Measurements from ENCODE around the gene ZNF701. TPM values are rescaled to one million over a fixed set of nuclear protein-coding genes. Genes with fewer than 3 reads are reported as not detected.
"Not testable (repeated sequence)": the region's sequence is repeated elsewhere in the genome, so short reads cannot be mapped to it uniquely, and the experiment has no call there.

The ZNF701 gene
- total and polyA plus RNA-seq, 2 experiments from 2014 or later, result 11.0 to 13.5 TPM

DNA sequence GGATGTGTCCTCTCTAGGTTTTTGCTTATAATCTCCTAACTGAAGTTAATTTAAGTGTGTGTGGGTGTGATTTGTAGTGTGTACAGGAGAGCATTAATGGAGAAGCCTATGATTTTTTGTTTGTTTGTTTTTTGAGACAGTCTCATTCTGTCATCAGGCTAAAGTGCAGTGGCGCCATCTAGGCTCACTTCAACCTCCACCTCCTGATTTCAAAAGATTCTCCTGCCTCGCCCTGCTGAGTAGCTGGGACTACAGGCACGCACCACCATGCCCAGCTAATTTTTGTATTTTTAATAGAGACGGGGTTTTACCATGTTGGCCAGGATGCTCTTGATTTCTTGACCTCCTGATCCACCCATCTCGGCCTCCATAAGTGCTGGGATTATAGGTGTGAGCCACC, 20.6 kb downstream of the ZNF701 start:
- no peaks in the 10 kb centered on the region for H3K9me3 ChIP-seq (ENCODE audit: low read depth)
- H3K36me3 ChIP-seq, result no peaks in the 10 kb centered on the region
- DNase-seq (ENCODE audit: low read depth in 1 of 2, low spot score in 1 of 2), result no peak
- TF ChIP-seq, protein P1, sequence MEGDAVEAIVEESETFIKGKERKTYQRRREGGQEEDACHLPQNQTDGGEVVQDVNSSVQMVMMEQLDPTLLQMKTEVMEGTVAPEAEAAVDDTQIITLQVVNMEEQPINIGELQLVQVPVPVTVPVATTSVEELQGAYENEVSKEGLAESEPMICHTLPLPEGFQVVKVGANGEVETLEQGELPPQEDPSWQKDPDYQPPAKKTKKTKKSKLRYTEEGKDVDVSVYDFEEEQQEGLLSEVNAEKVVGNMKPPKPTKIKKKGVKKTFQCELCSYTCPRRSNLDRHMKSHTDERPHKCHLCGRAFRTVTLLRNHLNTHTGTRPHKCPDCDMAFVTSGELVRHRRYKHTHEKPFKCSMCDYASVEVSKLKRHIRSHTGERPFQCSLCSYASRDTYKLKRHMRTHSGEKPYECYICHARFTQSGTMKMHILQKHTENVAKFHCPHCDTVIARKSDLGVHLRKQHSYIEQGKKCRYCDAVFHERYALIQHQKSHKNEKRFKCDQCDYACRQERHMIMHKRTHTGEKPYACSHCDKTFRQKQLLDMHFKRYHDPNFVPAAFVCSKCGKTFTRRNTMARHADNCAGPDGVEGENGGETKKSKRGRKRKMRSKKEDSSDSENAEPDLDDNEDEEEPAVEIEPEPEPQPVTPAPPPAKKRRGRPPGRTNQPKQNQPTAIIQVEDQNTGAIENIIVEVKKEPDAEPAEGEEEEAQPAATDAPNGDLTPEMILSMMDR (IDR thresholded peaks at IDR 0.05; ENCODE audit: low read depth, low read length), result no peak
- H3K4me3 ChIP-seq, result no peak overlapping the region
- H3K27ac ChIP-seq, result no peak overlapping the region
- no peaks in the 10 kb centered on the region for H3K4me1 ChIP-seq (ENCODE audit: low read depth)
- H3K27me3 ChIP-seq, result no peaks in the 10 kb centered on the region

DNA sequence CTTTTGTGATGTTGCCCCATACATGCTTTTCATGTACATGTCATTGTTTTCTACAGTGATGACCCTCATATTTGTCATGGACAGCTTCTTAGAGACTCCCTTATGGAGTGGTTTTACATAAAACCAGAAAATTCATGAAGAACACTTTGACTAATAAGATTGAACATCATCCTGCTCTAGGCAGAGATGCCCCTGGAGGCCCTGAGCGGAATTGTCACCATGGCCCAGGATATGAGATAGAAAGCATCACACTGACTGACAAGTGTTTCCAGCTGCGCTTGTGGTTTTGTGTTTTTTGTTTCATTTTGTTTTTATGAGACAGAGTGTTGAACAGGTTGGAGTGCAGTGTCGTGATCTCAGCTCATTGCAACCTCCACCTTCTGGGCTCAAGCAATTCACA, 22.2 kb downstream of the ZNF701 start:
- no peak overlapping the region for H3K27ac ChIP-seq
- no peak overlapping the region for H3K4me3 ChIP-seq
- DNase-seq (ENCODE audit: low read depth in 1 of 2, low spot score in 1 of 2), result no peak
- no peaks in the 10 kb centered on the region for H3K36me3 ChIP-seq
- H3K4me1 ChIP-seq (ENCODE audit: low read depth), result no peaks in the 10 kb centered on the region
- no peaks in the 10 kb centered on the region for H3K27me3 ChIP-seq
- TF ChIP-seq, protein P1 (IDR thresholded peaks at IDR 0.05; ENCODE audit: low read depth, low read length), result no peak
- no peaks in the 10 kb centered on the region for H3K9me3 ChIP-seq (ENCODE audit: low read depth)

DNA sequence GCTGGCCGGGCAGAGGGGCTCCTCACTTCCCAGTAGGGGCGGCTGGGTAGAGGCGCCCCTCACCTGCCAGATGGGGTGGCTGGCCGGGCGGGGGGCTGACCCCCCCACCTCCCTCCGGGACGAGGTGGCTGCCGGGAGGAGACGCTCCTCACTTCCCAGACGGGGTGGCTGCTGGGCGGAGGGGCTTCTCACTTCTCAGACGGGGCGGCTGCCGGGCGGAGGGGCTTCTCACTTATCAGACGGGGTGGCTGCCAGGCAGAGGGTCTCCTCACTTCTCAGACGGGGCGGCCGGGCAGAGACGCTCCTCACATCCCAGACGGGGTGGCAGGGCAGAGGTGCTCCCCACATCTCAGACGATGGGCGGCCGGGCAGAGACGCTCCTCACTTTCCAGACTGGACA, 23.4 kb downstream of the ZNF701 start:
- not testable (repeated sequence) for DNase-seq (ENCODE audit: low read depth in 1 of 2, low spot score in 1 of 2); H3K27me3 ChIP-seq; H3K27ac ChIP-seq; H3K4me1 ChIP-seq (ENCODE audit: low read depth); H3K4me3 ChIP-seq; H3K9me3 ChIP-seq (ENCODE audit: low read depth); H3K36me3 ChIP-seq

DNA sequence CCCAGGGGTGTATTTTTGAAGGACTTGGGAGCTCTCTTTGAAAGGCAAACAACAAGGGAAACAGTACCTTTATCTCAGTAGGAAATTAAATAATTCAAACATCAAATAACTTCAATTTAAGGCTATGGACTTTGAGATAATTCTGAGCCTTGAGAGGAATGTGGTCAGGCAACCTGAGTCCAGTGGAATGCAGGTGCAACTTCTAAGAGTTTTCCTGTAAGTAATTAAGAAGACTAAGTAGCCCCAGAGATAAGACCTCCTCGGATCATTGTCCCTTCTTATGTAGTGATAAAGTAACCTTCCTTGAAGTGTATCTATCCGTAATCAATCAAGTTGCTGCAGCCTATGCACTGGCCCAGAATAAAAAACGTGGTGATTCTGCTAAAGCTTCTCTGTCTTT, 29.2 kb downstream of the ZNF701 start:
- TF ChIP-seq, protein P1 (IDR thresholded peaks at IDR 0.05; ENCODE audit: low read depth, low read length), result no peak
- Histone ChIP-seq H3K27me3 (no peaks in the 10 kb centered on the region), H3K27ac (no peak overlapping the region), H3K36me3 (no peaks in the 10 kb centered on the region), H3K4me3 (no peak overlapping the region), H3K4me1 (ENCODE audit: low read depth) (no peaks in the 10 kb centered on the region), H3K9me3 (ENCODE audit: low read depth) (no peaks in the 10 kb centered on the region)
- no peak for DNase-seq (ENCODE audit: low read depth in 1 of 2, low spot score in 1 of 2)

DNA sequence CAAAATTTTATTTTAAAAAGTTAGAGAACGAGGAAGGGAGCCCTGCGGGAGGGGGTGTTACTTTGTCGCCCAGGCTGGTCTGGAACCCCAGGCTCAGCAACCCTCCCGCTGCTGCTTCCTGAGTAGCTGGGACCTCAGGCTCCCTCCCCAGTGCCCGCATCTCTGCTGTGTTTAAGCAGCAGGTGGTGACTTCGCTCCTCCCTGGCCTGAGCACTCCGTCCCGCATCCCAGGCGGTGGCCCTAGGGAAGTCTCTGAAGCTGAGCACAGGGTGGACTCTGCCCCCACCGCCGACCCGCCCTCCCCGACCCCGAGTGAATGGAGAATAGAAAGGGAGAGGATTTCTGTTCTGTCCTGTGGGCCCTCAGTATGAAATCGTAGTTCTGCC, 30.5 kb downstream of the ZNF701 start:
- no peak for DNase-seq (ENCODE audit: low read depth in 1 of 2, low spot score in 1 of 2)
- Histone ChIP-seq H3K27me3 (no peaks in the 10 kb centered on the region), H3K4me3 (peak overlapping the region; percentile 91), H3K36me3 (no peaks in the 10 kb centered on the region), H3K27ac (peak overlapping the region; percentile 21), H3K9me3 (ENCODE audit: low read depth) (no peaks in the 10 kb centered on the region), H3K4me1 (ENCODE audit: low read depth) (no peaks in the 10 kb centered on the region)
- TF ChIP-seq, protein P1 (IDR thresholded peaks at IDR 0.05; ENCODE audit: low read depth, low read length), result no peak

DNA sequence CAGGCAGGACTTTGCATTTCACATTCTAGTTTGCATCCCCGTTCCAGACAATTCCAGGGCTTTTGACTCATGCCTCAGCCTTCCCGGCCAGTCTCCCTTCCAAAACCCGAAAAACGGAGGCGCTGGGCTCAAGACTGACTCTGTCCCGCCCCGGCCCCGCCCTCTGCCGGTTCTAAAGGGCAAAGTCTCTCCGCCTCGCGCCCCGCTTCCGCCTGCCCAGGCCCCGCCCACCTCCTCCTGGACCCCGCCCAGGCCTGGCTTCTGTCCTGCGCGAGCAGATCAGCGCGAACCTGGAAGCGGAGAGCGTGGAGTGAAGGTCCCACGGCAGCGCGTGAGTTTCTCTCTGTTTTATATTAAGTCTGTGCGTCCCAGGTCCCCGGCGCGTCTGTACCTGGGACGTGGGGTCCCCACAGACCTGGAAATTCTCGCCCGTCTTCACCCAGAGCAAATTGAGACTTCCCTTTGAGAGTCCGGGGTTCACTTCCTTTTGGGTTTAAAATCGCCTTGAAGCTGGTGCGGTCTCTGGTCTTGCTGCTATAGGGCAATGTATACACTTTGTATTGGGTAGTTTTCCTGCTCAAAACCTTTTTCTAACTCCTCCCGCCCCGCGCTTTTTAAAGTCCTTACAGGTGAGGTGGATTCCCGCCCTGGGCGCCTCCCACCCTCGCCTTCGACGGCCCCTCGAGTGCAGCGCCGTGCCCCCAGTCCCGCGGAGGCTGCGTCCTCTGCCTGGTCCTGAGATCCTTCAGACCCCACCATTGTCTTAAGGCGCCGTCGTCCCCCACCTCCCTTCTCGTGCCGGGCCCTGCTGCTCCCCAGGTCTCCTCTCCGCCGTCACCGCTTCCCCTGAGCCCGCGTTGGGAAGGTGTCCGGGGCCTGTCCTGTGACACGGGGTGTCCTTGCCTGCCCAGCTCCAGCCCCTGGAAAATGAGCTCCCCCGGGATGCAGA, 31.2 kb downstream of the ZNF701 start:
- Histone ChIP-seq H3K9me3 (ENCODE audit: low read depth) (no peaks in the 10 kb centered on the region), H3K27me3 (no peaks in the 10 kb centered on the region), H3K27ac (peak overlapping the region; percentile 21), H3K4me3 (peak overlapping the region; percentile 91), H3K4me1 (ENCODE audit: low read depth) (no peaks in the 10 kb centered on the region), H3K36me3 (no peaks in the 10 kb centered on the region)
- DNase-seq (ENCODE audit: low read depth in 1 of 2, low spot score in 1 of 2), result peak; percentile 94
- TF ChIP-seq, protein P1 (IDR thresholded peaks at IDR 0.05; ENCODE audit: low read depth, low read length), result peak; percentile 26
